Erythroblast (primary cell): ENCODE results near the gene TOR4A.

ENCODE experiments used
- DNase-seq, 2 experiments: peaks; one replicate each; lab custom pipeline; 2025; lab: John Stamatoyannopoulos, UW
- GATA1 ChIP-seq: IDR thresholded peaks from 2 replicates; pipeline ENCODE4 v1.6.1; 2011; ENCODE audit warnings: low read depth, mild to moderate bottlenecking, control low read depth, low read length, moderate library complexity
- POLR2A ChIP-seq: IDR thresholded peaks from 2 replicates; pipeline ENCODE4 v1.6.1; 2011; ENCODE audit warnings: mild to moderate bottlenecking, low read length

The TOR4A gene

GRCh38 chr9:137269231-137269772 is 8.2 kb upstream of the TOR4A start:
- DNase-seq = no peak
- no peak for TF ChIP-seq POLR2A
- TF ChIP-seq GATA1 = no peak

- DNase-seq = no peak
- TF ChIP-seq POLR2A (no peak), GATA1 (no peak)
These were observed 6.4 kb upstream of the TOR4A start for GRCh38 chr9:137270929-137271695.

DNA sequence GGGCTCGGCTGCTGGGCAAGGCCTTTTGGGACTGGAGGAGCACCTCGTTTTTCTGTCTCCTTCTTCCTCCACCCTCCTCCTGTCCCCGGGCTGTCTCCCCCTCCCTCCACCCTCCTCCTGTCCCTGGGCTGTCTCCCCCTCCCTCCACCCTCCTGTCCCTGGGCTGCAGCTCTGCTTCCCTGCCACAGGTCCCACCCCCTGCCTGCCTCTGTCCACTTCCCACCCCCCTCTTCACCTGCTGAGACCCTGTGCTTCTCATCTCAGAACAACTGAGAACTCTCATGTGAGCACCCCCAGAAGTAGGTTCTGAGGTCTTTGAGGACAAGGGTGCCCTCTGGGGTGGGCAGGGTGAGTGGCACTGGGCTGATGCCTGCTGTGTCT is 5.8 kb upstream of the TOR4A start:
- DNase-seq = no peak
- TF ChIP-seq GATA1 (no peak), POLR2A (no peak)

GRCh38 chr9:137272241-137273094 is 5.1 kb upstream of the TOR4A start:
- TF ChIP-seq POLR2A (no peak), GATA1 (no peak)
- no peak for DNase-seq

DNA sequence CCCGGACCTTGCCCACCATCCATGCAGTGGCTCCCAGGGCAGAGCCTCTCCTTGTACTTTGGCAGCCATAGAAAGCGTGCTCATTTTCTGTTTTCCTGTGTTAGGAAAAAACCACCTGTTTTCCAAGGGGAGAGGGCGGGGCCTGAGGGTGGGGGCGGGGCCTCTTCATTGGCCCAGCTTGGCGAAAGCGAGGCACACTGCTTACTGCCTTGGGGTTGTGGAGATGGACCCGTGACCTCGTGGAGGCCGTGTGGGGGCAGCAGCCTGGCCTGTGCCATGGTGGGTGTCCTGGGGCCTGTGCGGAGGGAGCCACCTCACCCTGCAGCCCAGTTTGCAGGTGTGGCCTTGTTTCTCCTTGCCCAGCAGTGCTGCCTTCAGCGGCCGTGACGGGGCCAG is 4.4 kb upstream of the TOR4A start:
- TF ChIP-seq POLR2A = no peak

GRCh38 chr9:137273611-137274320 is 3.8 kb upstream of the TOR4A start:
- TF ChIP-seq GATA1 (no peak), POLR2A (no peak)
- peak in 1 of 2 experiments; percentile 39 for DNase-seq

More for the DNA sequence above, 4.4 kb upstream of the TOR4A start:
- no peak for DNase-seq

- no peak for TF ChIP-seq POLR2A
- TF ChIP-seq GATA1 = no peak
- DNase-seq = no peak
These were observed 2.3 kb upstream of the TOR4A start for GRCh38 chr9:137275203-137275587.

DNA sequence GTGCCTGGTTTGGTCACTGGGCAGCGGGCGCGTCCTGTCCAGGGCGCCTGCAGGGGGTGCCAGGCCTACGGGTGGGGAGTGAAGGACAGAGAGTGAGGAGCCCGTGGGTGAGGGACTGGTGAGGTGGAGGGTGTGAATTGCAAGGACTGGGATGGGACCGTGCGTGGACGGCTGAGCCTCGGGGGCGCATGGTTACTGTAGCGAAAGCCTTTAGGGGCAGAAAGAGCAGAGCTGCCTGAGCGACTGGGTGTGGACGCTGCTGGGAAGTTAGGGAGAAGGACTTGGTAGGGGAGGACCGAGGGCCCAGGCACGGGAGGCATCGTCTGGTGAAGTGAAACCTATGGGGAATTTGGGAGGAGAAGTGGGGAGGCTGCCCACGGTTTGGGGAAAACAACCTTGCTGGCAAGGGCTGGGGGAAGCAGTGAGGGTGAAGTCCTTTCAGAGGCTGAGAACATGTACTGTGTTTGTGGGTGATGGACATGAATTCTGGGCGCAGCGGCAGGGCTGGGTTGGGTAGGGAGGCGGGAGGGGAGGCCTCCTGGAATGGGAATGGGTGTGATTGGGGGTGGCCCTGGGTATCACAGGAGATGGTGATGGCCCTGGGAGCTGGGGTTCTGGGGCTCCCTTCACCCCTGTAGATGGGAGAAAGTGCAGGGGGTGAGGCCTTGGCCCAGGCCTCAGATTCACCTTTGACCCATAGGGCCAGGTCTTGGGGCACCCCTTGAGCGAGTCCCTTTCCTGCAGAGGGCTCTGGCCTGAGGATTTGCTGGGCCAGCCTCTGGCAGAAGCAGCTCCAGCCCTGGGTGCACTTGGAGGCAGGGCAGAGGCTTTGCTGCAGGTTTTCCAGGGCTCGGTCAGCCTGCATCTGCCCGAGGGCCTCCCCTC is 1.7 kb upstream of the TOR4A start:
- TF ChIP-seq POLR2A (no peak), GATA1 (no peak)
- DNase-seq = no peak

- peak; percentile 50 to 66 for DNase-seq
- no peak for TF ChIP-seq POLR2A
- no peak for TF ChIP-seq GATA1
These were observed 825 bp upstream of the TOR4A start for GRCh38 chr9:137276473-137277328.

- TF ChIP-seq POLR2A = no peak
- no peak for TF ChIP-seq GATA1
- peak; percentile 52 to 55 for DNase-seq
These were observed 655 bp downstream of the TOR4A start for GRCh38 chr9:137278061-137278701.
